A549 (cell line): ENCODE results near the gene LRRC51. TPM values are rescaled to one million over a fixed set of nuclear protein-coding genes. Genes with fewer than 3 reads are reported as not detected.

Source experiments
- ATAC-seq, 2 experiments: fragments of 200-7000 bp in 1 of 2; fragments of >200 bp in 1 of 2; cut with Nextera tagmentation in 1 of 2; cut with Tn5 transposase in 1 of 2; 3 replicates each; pipeline versions ENCODE4 v1.8.0 to v1.9.1; 2018 to 2020; ENCODE audit warnings: mild to moderate bottlenecking in 1 of 2, moderate library complexity in 1 of 2
- CTCF ChIA-PET: fragments of 300-600 bp; sonication (Branson Sonifier 250); formaldehyde crosslinking; extraction: SDS; loops from one replicate; lab custom pipeline; 2021; ENCODE audit warnings: antibody characterized with exemption, inconsistent platforms; lab: Yijun Ruan, JAX
- POLR2A ChIA-PET: fragments of 350-600 bp; formaldehyde crosslinking; extraction: SDS; loops from one replicate; lab custom pipeline; 2021; ENCODE audit warnings: antibody characterized with exemption, inconsistent platforms; lab: Yijun Ruan, JAX
- DNase-seq, 2 experiments: peaks; one replicate each; pipeline versions ENCODE4 v3.0.0 to v3.0.0-alpha.2; 2011 to 2016; ENCODE audit warnings: low read depth in 1 of 2, low spot score in 1 of 2
- FAIRE-seq: peaks from 2 replicates; lab custom pipeline; 2011; peaks lifted over from hg19 to GRCh38; lab: Jason Lieb, UNC
- H3K27ac ChIP-seq, 2 experiments: fragments of >200 bp; sonication (Bioruptor Twin); formaldehyde crosslinking; 3 replicates each; pipeline ENCODE4 v1.5.1; 2016 to 2017
- H3K4me1 ChIP-seq: fragments of >200 bp; sonication (Bioruptor Twin); formaldehyde crosslinking; 3 replicates; pipeline ENCODE4 v1.6.1; 2016
- H3K4me2 ChIP-seq: fragments of >200 bp; sonication (Bioruptor Twin); formaldehyde crosslinking; 3 replicates; pipeline ENCODE4 v1.6.1; 2016
- H3K4me3 ChIP-seq: fragments of >200 bp; sonication (Bioruptor Twin); formaldehyde crosslinking; 3 replicates; pipeline ENCODE4 v1.5.1; 2016
- H3K9me3 ChIP-seq: fragments of >200 bp; sonication (Bioruptor Twin); formaldehyde crosslinking; 3 replicates; pipeline ENCODE4 v1.6.1; 2016
- ATOH8 ChIP-seq: fragments of 250-450 bp; sonication (Bioruptor Pico); IDR thresholded peaks from 2 replicates; pipeline ENCODE4 v1.5.0; 2020; ENCODE audit warnings: low read depth, mild to moderate bottlenecking, moderate library complexity
- ELK1 ChIP-seq: fragments of 150-350 bp; IDR thresholded peaks from 2 replicates; pipeline ENCODE4 v1.6.1; 2014; ENCODE audit warnings: low read depth, mild to moderate bottlenecking, low read length
- FOSB ChIP-seq: fragments of 250-450 bp; sonication (Bioruptor Pico); IDR thresholded peaks from 2 replicates; pipeline ENCODE4 v1.5.0; 2020; ENCODE audit warnings: mild to moderate bottlenecking, moderate library complexity
- FOSL2 ChIP-seq, 2 experiments: fragments of 450-650 bp in 1 of 2; fragments of >200 bp in 1 of 2; sonication (Bioruptor Twin) in 1 of 2; formaldehyde crosslinking; IDR thresholded peaks; 2 replicates each; pipeline versions ENCODE4 v1.5.0 to v1.6.1; 2016 to 2020; ENCODE audit warnings: mild to moderate bottlenecking in 1 of 2, moderate library complexity in 1 of 2
- GATA3 ChIP-seq: IDR thresholded peaks from 2 replicates; pipeline ENCODE4 v1.6.1; 2012; ENCODE audit warnings: borderline replicate concordance
- HES2 ChIP-seq: fragments of >200 bp; sonication (Bioruptor Twin); formaldehyde crosslinking; IDR thresholded peaks from 2 replicates; pipeline ENCODE4 v1.6.1; 2016
- HEYL ChIP-seq: fragments of 250-450 bp; sonication (Bioruptor Pico); IDR thresholded peaks from 2 replicates; pipeline ENCODE4 v1.8.0; 2021; ENCODE audit warnings: mild to moderate bottlenecking, moderate library complexity
- HOXA7 ChIP-seq: fragments of 250-450 bp; sonication (Bioruptor Pico); IDR thresholded peaks from 2 replicates; pipeline ENCODE4 v1.5.0; 2020; ENCODE audit warnings: mild to moderate bottlenecking, moderate library complexity
- KDM5A ChIP-seq: fragments of 200-600 bp; sonication (generic); IDR thresholded peaks from 2 replicates; pipeline ENCODE4 v1.6.1; 2016; ENCODE audit warnings: antibody characterized with exemption, mild to moderate bottlenecking
- MAFK ChIP-seq: fragments of 450-650 bp; IDR thresholded peaks from 2 replicates; pipeline ENCODE4 v1.6.1; 2014; ENCODE audit not compliant: partially characterized antibody
- MAX ChIP-seq: IDR thresholded peaks from 2 replicates; pipeline ENCODE4 v1.6.1; 2012
- MAZ ChIP-seq: fragments of 150-350 bp; IDR thresholded peaks from 2 replicates; pipeline ENCODE4 v1.6.1; 2014; ENCODE audit warnings: antibody characterized with exemption, low read depth, low read length, borderline replicate concordance
- POLR2A ChIP-seq: IDR thresholded peaks from 2 replicates; pipeline ENCODE4 v1.6.1; 2012; ENCODE audit warnings: mild to moderate bottlenecking, low read length
- POLR2AphosphoS2 ChIP-seq: conservative IDR thresholded peaks from 2 replicates; pipeline ENCODE4 v1.6.1; 2012; ENCODE audit warnings: low read length, improper control_type of control experiment, inconsistent platforms
- REST ChIP-seq: fragments of 200-600 bp; sonication (generic); IDR thresholded peaks from 2 replicates; pipeline ENCODE4 v1.6.1; 2016; ENCODE audit warnings: antibody characterized with exemption, mild to moderate bottlenecking, moderate library complexity
- USF2 ChIP-seq: fragments of 450-650 bp; IDR thresholded peaks from 2 replicates; pipeline ENCODE4 v1.6.1; 2014; ENCODE audit warnings: antibody characterized with exemption
- ZC3H11A ChIP-seq: fragments of 450-650 bp; IDR thresholded peaks from 2 replicates; pipeline ENCODE4 v1.6.1; 2014; ENCODE audit warnings: antibody characterized with exemption, mild to moderate bottlenecking
- ZNF302 ChIP-seq: fragments of 250-450 bp; sonication (Bioruptor Pico); IDR thresholded peaks from 2 replicates; pipeline ENCODE4 v1.9.0; 2021; ENCODE audit warnings: inconsistent platforms, mild to moderate bottlenecking, moderate library complexity
- WGBS: methylation state at CpG from one replicate; pipeline ENCODE4 v1.1.6; 2017; ENCODE audit errors: missing lambda C conversion rate; 5-methylcytosine and 5-hydroxymethylcytosine counted together
- polyA plus RNA-seq, 4 experiments: library from polyadenylated mRNA; depleted of rRNA in 3 of 4; stranded (reverse); fragments of >200 nt; fragmentation: RNase III in 1 of 4; extraction: RNeasy Plus Mini Kit Qiagen cat#74134 plus additional on column Dnase treatment in 1 of 4; gene quantifications; 2 replicates in 3 of 4; 3 replicates in 1 of 4; pipeline ENCODE4 v1.2.3, GENCODE V29; 2011 to 2017

LRRC51 gene
- polyA plus RNA-seq, 2 of the 4 experiments (the other 2 are of a cell fraction), result 8.2 to 14.3 TPM

GRCh38 chr11:72084965-72085364 is 4.3 kb downstream of the LRRC51 start:
- ChIA-PET CTCF (interaction anchor here (0.8 to 5.4 kb wide), 12 partner anchors 8 to 349 kb away, joined by 3 to 52 read pairs (median 4); no protein-coding TSS in a partner anchor), POLR2A (interaction anchor here (0.7 kb wide), 1 partner anchor 60 kb away, joined by 11 read pairs; no protein-coding TSS in a partner anchor)
- Histone ChIP-seq H3K4me2 (no peak overlapping the region), H3K4me1 (peaks cover 9% of the 10 kb centered on the region; the same call in 2 of the 3 replicates), H3K9me3 (no peaks in the 10 kb centered on the region), H3K4me3 (no peak overlapping the region), H3K27ac (no peak overlapping the region)
- TF ChIP-seq FOSL2 (IDR thresholded peaks at IDR 0.05), result no peak
- no peak for TF ChIP-seq FOSL2 (CRISPR knock-in tag; IDR thresholded peaks at IDR 0.05)
- TF ChIP-seq HES2, result no peak
- TF ChIP-seq HEYL (CRISPR knock-in tag), result no peak
- TF ChIP-seq MAX, result no peak
- TF ChIP-seq POLR2AphosphoS2, result no peak
- TF ChIP-seq ZC3H11A, result no peak
- TF ChIP-seq FOSB (CRISPR knock-in tag), result no peak
- TF ChIP-seq ELK1, result no peak
- TF ChIP-seq MAFK, result no peak
- TF ChIP-seq ZNF302 (CRISPR knock-in tag), result no peak
- no peak for TF ChIP-seq GATA3
- TF ChIP-seq MAZ, result no peak
- DNase-seq, result no peak
- no peak for ATAC-seq
- FAIRE-seq, result no peak
- 96% methylated on average over 1 of the region's 1 CpG for WGBS

- ChIA-PET POLR2A (no interaction called here), CTCF (interaction anchor here (0.8 to 5.4 kb wide), 17 partner anchors 10 to 348 kb away, joined by 3 to 52 read pairs (median 4); partner anchors contain the start of gene LAMTOR1)
- no peak for DNase-seq
- WGBS, result 85% methylated on average over 3 of the region's 3 CpGs
- Histone ChIP-seq H3K9me3 (no peaks in the 10 kb centered on the region), H3K27ac (no peak overlapping the region), H3K4me1 (peaks cover 9% of the 10 kb centered on the region; the same call in 2 of the 3 replicates), H3K4me2 (no peak overlapping the region), H3K4me3 (no peak overlapping the region)
- no peak for FAIRE-seq
- no peak for ATAC-seq
- TF ChIP-seq POLR2A (no peak), REST (no peak), KDM5A (no peak), USF2 (0 out of 2 replicates have a peak, but pooled peaks have one; percentile 28), HOXA7 (CRISPR knock-in tag) (no peak), ATOH8 (CRISPR knock-in tag) (no peak)
Measured at GRCh38 chr11:72085621-72086351, 5.1 kb downstream of the LRRC51 start.
